Activated gamma-delta T cell (primary cell): ENCODE data around the gene ZNF728.
"Not testable (repeated sequence)": the region's sequence is repeated elsewhere in the genome, so short reads cannot be mapped to it uniquely, and the experiment has no call there.

Experiments
- DNase-seq: peaks from one replicate; lab custom pipeline; 2025; lab: John Stamatoyannopoulos, UW
- total RNA-seq, 2 donors: gene quantifications; one replicate each; lab custom pipeline; 2026; lab: John Stamatoyannopoulos, UW

ZNF728 gene
- 0 reads per million in 2 donors for total RNA-seq

GRCh38 chr19:23002690-23003422, at the start of gene ZNF728:
Gene ZNF728 (minus strand): TSS chr19:23003176. CDS start chr19:23003030, 146 bp downstream.
- no peak for DNase-seq

- no peak for DNase-seq
Observed at GRCh38 chr19:23052349-23052748, 49.4 kb upstream of the ZNF728 start.

DNA sequence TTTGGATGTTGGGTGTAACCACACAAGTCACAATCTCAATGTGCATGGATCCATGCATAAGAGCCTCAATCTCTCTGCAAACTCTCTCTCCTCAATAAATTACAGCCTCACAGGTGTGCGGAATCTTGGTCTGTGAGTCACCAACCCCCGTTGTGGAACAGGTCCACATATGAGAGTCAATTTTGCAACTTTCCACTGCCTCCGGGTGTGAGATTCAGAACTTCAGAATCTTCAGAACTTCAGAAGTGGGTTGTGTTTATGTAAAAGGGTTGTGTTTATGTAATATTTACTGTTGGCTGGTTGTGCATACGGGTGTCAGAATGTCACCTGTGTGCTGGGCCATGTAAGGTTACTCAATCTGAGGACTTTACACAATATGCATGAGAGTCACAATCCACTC, 46.3 kb upstream of the ZNF728 start:
- DNase-seq: no peak

GRCh38 chr19:23046743-23047142, 43.8 kb upstream of the ZNF728 start:
- no peak for DNase-seq

DNA sequence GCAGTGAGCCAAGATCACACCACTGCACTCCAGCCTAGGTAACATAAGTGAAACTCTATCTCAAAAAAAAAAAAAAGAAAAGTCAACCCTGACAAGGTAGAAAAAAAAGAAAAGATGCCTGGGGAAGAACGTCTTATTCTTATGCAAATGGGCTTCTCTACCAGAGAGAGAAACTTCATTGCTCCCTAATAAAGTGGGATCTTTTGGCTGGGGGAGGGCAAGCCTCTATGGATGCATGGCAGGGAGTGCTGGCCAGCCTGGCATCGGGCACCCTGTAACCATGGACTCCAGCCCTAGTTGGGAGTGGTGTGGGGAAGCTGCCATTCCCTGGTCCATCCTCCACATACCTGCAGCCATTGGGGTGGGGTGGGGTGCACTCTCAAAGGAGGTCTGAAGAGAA, 30.7 kb upstream of the ZNF728 start:
- no peak for DNase-seq

DNA sequence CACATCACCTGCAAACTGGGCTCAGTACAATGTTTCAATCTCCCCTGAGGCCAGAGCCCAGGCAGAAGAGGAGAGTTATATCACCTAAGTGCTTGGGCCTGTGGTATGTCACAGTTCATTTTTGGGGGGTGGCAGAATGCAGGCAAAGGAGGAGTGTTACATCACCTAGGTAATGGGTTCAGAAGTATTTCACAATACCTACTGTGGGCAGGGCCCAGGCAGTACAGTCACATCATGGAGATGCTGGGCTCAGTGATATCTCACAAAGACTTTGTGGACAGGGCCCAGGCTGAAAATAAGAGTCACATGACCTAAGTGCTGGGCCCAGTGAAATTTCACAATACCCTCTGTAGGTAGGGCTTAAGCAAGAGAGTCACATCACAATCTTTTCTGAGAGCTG, 12.7 kb upstream of the ZNF728 start:
- DNase-seq: no peak

DNA sequence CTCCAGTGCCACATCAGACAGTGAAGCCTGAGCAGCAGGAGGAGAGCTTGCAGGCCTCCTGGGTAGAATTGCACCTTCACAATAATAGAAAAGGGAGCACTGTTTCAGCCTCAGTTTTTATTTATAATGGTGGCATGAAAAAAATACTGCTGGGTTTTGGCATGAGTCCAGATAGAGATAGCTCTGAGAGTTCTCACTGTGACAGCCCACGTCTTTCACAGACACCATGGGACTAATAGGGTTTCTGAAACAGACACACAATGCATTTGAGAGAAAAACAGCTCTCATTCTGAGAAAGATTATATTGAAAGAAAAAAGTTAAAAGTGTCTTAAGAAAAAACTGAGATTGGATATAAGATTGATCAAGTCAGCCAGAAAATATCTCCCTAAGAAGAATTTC, 8.0 kb downstream of the ZNF728 start:
- DNase-seq: not testable (repeated sequence)

- DNase-seq: no peak
Observed at GRCh38 chr19:22976248-22976647, 26.7 kb downstream of the ZNF728 start.

DNA sequence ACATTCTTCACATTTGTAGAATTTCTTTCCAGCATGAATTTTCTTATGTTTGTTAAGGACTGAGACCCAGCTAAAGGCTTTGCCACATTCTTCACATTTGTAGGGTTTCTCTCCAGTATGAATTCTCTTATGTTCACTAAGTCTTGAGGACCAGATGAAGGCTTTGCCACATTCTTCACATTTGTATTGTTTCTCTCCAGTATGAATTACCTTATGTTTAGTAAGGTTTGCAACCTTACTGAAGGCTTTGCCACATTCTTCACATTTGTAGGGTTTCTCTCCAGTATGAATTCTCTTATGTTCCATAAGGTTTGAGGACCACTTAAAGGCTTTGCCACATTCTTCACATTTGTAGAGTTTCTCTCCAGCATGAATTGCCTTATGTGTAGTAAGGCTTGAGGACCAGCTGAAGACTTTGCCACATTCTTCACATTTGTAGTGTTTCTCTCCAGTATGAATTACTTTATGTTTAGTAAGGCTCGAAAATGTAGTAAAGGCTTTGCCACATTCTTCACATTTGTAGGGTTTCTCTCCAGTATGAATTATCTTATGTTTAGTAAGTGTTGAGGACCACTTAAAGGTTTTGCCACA, 27.3 kb downstream of the ZNF728 start:
- not testable (repeated sequence) for DNase-seq

GRCh38 chr19:22945560-22945959, 57.4 kb downstream of the ZNF728 start:
- no peak for DNase-seq

- DNase-seq: no peak
Observed at GRCh38 chr19:22935151-22935550, 67.8 kb downstream of the ZNF728 start.

GRCh38 chr19:22927576-22927975, 75.4 kb downstream of the ZNF728 start:
- DNase-seq: not testable (repeated sequence)

- not testable (repeated sequence) for DNase-seq
Observed at GRCh38 chr19:22925181-22925580, 77.8 kb downstream of the ZNF728 start.
